GM12892 (cell line): ENCODE data around the gene LGR4.

Experiments used
- DNase-seq: peaks from one replicate; pipeline ENCODE4 v3.0.0; 2011; ENCODE audit not compliant: insufficient read length
- FAIRE-seq: peaks from 2 replicates; lab custom pipeline; 2011; peaks lifted over from hg19 to GRCh38; lab: Jason Lieb, UNC
- POLR2A ChIP-seq: IDR thresholded peaks from 2 replicates; pipeline ENCODE4 v1.6.1; 2011; ENCODE audit warnings: low read depth, low read length, control low read depth
- POLR2AphosphoS5 ChIP-seq: IDR thresholded peaks from 2 replicates; pipeline ENCODE4 v1.6.1; 2011; ENCODE audit warnings: low read depth, low read length, control low read depth
- TAF1 ChIP-seq: IDR thresholded peaks from 2 replicates; pipeline ENCODE4 v1.6.1; 2011; ENCODE audit warnings: low read depth, mild to moderate bottlenecking, control low read depth, low read length, borderline replicate concordance

Gene LGR4

GRCh38 chr11:27466363-27466762 lies 6.2 kb downstream of the LGR4 start:
- FAIRE-seq (no peak), DNase-seq (no peak)
- no peak for TF ChIP-seq TAF1
- no peak for TF ChIP-seq POLR2A
- TF ChIP-seq POLR2AphosphoS5: no peak

DNA sequence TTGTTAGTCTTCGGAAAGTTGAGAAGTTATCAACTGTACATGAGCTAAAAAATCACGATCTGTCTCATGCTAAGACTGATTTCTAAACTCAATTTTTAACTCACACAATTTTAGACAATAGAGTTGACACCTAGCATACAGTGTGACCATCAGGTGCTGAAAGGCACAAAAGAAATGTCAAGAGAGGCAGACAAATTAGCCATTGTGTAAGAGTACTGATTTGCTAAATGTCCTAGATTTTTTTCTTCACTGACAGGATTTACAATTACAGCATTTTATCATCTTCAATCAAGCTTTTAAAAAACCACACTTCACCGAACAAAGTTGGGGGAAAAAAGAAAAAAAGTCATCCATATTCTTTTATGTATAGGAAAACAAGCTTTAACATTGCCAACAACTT lies 7.0 kb downstream of the LGR4 start:
- TF ChIP-seq POLR2AphosphoS5 (no peak), POLR2A (no peak), TAF1 (no peak)
- peak; percentile 14 for FAIRE-seq
- no peak for DNase-seq

- FAIRE-seq: no peak
- TF ChIP-seq POLR2A: no peak
- no peak for TF ChIP-seq POLR2AphosphoS5
- no peak for TF ChIP-seq TAF1
- DNase-seq: no peak
Measured at GRCh38 chr11:27464909-27465308, 7.7 kb downstream of the LGR4 start.

GRCh38 chr11:27464289-27464696 lies 8.3 kb downstream of the LGR4 start:
- TF ChIP-seq POLR2AphosphoS5: no peak
- TF ChIP-seq TAF1: no peak
- TF ChIP-seq POLR2A: no peak
- no peak for DNase-seq
- FAIRE-seq: no peak

DNA sequence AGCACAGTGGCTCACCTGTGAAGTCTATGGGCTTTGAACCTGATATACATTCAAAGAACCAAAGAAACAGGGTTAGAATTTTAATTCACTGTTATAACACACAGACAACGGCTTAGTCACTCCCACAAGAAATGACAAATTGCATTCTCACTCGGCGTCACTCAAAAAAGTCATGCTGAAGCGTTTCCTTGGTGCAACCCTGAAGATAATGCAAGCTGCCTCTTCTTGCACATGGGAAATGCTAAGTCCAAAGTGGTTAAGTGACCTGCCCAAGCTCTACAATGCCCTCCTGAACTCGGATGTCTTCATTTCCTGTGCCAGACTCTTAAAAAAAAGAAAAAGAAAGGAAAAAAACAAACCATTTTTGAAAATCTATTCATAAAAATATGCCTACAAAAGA lies 10.0 kb downstream of the LGR4 start:
- no peak for FAIRE-seq
- no peak for DNase-seq
- no peak for TF ChIP-seq POLR2AphosphoS5
- no peak for TF ChIP-seq POLR2A
- no peak for TF ChIP-seq TAF1

GRCh38 chr11:27460158-27460978 lies 12.2 kb downstream of the LGR4 start:
- TF ChIP-seq POLR2A (no peak), TAF1 (no peak), POLR2AphosphoS5 (no peak)
- FAIRE-seq (peak; percentile 30), DNase-seq (no peak)

GRCh38 chr11:27459191-27459590 lies 13.4 kb downstream of the LGR4 start:
- FAIRE-seq (no peak), DNase-seq (no peak)

DNA sequence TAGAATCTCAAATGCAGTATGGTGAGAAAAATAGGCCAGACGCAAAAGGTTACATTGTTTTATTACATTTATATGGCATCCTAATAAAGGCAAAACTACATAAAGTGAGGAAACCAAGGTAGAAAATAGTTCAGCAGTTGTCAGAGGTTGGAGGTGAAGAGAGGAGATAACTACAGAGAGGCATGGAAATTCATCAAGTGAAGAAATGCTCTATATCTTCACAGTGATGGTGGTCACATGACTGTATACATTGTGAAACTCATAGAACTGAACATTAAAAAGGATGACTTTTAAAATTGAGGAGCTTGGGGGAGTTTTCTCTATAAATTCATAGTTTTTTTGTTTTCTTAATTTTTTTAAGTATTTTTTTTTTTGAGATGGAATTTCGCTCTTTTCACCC lies 14.4 kb downstream of the LGR4 start:
- no peak for TF ChIP-seq POLR2A
- no peak for TF ChIP-seq POLR2AphosphoS5
- no peak for TF ChIP-seq TAF1
- no peak for FAIRE-seq
- DNase-seq: no peak

More at GRCh38 chr11:27459191-27459590, 13.4 kb downstream of the LGR4 start:
- TF ChIP-seq POLR2A (no peak), POLR2AphosphoS5 (no peak), TAF1 (no peak)

GRCh38 chr11:27456795-27457329 lies 15.7 kb downstream of the LGR4 start:
- TF ChIP-seq TAF1 (no peak), POLR2A (no peak), POLR2AphosphoS5 (no peak)
- DNase-seq (no peak), FAIRE-seq (no peak)

- FAIRE-seq (no peak), DNase-seq (no peak)
- TF ChIP-seq POLR2A (no peak), TAF1 (no peak), POLR2AphosphoS5 (no peak)
Measured at GRCh38 chr11:27456140-27456794, 16.3 kb downstream of the LGR4 start.

DNA sequence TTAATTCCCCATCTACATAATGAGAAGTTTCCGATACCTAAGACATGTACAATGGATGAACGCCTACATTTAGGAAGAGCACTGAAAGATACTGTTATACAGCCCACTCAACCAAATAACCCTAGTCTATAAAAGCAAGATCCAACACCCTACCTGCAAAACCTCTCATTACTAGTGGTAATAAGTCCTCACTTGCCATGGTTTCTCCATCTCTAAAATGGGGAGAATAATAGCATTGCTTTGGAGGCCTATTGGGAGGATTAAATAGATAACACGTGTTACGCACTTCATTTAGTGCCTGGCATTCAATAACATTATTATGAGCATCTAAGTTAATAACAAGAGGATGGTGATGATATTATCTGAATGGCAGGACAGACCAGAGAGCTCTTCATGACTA lies 16.9 kb downstream of the LGR4 start:
- no peak for DNase-seq
- FAIRE-seq: no peak
- TF ChIP-seq POLR2A: no peak
- no peak for TF ChIP-seq TAF1
- no peak for TF ChIP-seq POLR2AphosphoS5
